OCI-LY3 (cell line): ENCODE data around the gene DIP2C.

ENCODE experiments used
- H2AFZ ChIP-seq: fragments of 200-600, 300-600 bp; shearing (Covaris generic); 2 replicates; pipeline ENCODE4 v1.6.0; 2014; ENCODE audit warnings: antibody characterized with exemption, low read depth, low read length
- H3K27ac ChIP-seq: fragments of 200-600, 300-600 bp; sonication (generic); 2 replicates; pipeline ENCODE4 v1.5.1; 2014; ENCODE audit warnings: mild to moderate bottlenecking, low read length, moderate library complexity, mixed read lengths
- H3K27me3 ChIP-seq: fragments of 200-600, 300-600 bp; sonication (generic); 2 replicates; pipeline ENCODE4 v1.6.1; 2014; ENCODE audit warnings: low read depth, low read length, mixed read lengths
- H3K36me3 ChIP-seq: fragments of 200-600, 300-600 bp; sonication (generic); replicated peaks from 2 replicates; pipeline ENCODE3; 2014; ENCODE audit warnings: low read depth, low read length, mixed read lengths
- H3K4me1 ChIP-seq: fragments of 300-600, 200-600 bp; sonication (generic); 2 replicates; pipeline ENCODE4 v1.6.1; 2014; ENCODE audit warnings: low read length, mixed read lengths
- H3K4me2 ChIP-seq: fragments of 200-600, 300-600 bp; sonication (generic); 2 replicates; pipeline ENCODE4 v1.6.1; 2014; ENCODE audit warnings: low read length, mixed read lengths
- H3K4me3 ChIP-seq: fragments of 300-600, 200-600 bp; sonication (generic); 2 replicates; pipeline ENCODE4 v1.5.1; 2014; ENCODE audit warnings: antibody characterized with exemption, mild to moderate bottlenecking, low read length, moderate library complexity
- H3K79me2 ChIP-seq: fragments of 300-600, 200-600 bp; shearing (Covaris generic); 2 replicates; pipeline ENCODE4 v1.6.1; 2014; ENCODE audit warnings: mild to moderate bottlenecking, low read length, mixed read lengths
- H3K9ac ChIP-seq: fragments of 300-600, 200-600 bp; shearing (Covaris generic); 2 replicates; pipeline ENCODE4 v1.6.0; 2014; ENCODE audit warnings: mild to moderate bottlenecking, low read length, moderate library complexity
- H3K9me3 ChIP-seq: fragments of 200-600, 300-600 bp; shearing (Covaris generic); 2 replicates; pipeline ENCODE4 v1.6.1; 2014; ENCODE audit warnings: low read length, mixed read lengths; ENCODE audit not compliant: insufficient read depth
- H4K20me1 ChIP-seq: fragments of 200-600, 300-600 bp; sonication (generic); 2 replicates; pipeline ENCODE4 v1.6.1; 2016; ENCODE audit warnings: low read length, mixed read lengths; ENCODE audit not compliant: insufficient read depth
- CTCF ChIP-seq: fragments of 200-600, 300-600 bp; sonication (generic); IDR thresholded peaks from 2 replicates; pipeline ENCODE4 v1.5.1; 2014; ENCODE audit warnings: antibody characterized with exemption, low read length, low read depth
- EZH2phosphoT487 ChIP-seq: fragments of 200-600 bp; shearing (Covaris generic); IDR thresholded peaks from 2 replicates; pipeline ENCODE4 v1.6.1; 2018; ENCODE audit warnings: antibody characterized with exemption, mixed run types, low read depth

The DIP2C gene

GRCh38 chr10:422241-422640, 267.2 kb downstream of the DIP2C start:
- no peaks in the 10 kb centered on the region for H4K20me1 ChIP-seq
- H3K27me3 ChIP-seq, result no peaks in the 10 kb centered on the region
- no peak overlapping the region for H3K4me2 ChIP-seq
- TF ChIP-seq CTCF (no peak), EZH2phosphoT487 (no peak)
- H3K9ac ChIP-seq, result no peak overlapping the region
- no peak overlapping the region for H3K4me3 ChIP-seq
- no peaks in the 10 kb centered on the region for H3K9me3 ChIP-seq
- no peak overlapping the region for H2AFZ ChIP-seq
- no peaks in the 10 kb centered on the region for H3K36me3 ChIP-seq
- no peaks in the 10 kb centered on the region for H3K4me1 ChIP-seq
- no peaks in the 10 kb centered on the region for H3K79me2 ChIP-seq
- H3K27ac ChIP-seq, result no peak overlapping the region

GRCh38 chr10:421170-421569, 268.3 kb downstream of the DIP2C start:
- no peaks in the 10 kb centered on the region for H3K36me3 ChIP-seq
- no peak overlapping the region for H3K27ac ChIP-seq
- no peaks in the 10 kb centered on the region for H3K4me1 ChIP-seq
- TF ChIP-seq EZH2phosphoT487, result no peak
- TF ChIP-seq CTCF, result no peak
- no peak overlapping the region for H3K4me3 ChIP-seq
- no peaks in the 10 kb centered on the region for H3K79me2 ChIP-seq
- H3K9ac ChIP-seq, result no peak overlapping the region
- H2AFZ ChIP-seq, result no peak overlapping the region
- no peaks in the 10 kb centered on the region for H3K27me3 ChIP-seq
- H3K4me2 ChIP-seq, result no peak overlapping the region
- no peaks in the 10 kb centered on the region for H4K20me1 ChIP-seq
- no peaks in the 10 kb centered on the region for H3K9me3 ChIP-seq

GRCh38 chr10:420154-421121, 269.0 kb downstream of the DIP2C start:
- H3K4me3 ChIP-seq, result no peak overlapping the region
- H3K27me3 ChIP-seq, result no peaks in the 10 kb centered on the region
- H4K20me1 ChIP-seq, result no peaks in the 10 kb centered on the region
- H3K9ac ChIP-seq, result no peak overlapping the region
- no peaks in the 10 kb centered on the region for H3K4me1 ChIP-seq
- no peak for TF ChIP-seq EZH2phosphoT487
- TF ChIP-seq CTCF, result no peak
- no peak overlapping the region for H3K4me2 ChIP-seq
- no peaks in the 10 kb centered on the region for H3K9me3 ChIP-seq
- no peaks in the 10 kb centered on the region for H3K79me2 ChIP-seq
- H2AFZ ChIP-seq, result no peak overlapping the region
- H3K36me3 ChIP-seq, result no peaks in the 10 kb centered on the region
- no peak overlapping the region for H3K27ac ChIP-seq

GRCh38 chr10:418894-419293, 270.6 kb downstream of the DIP2C start:
- Histone ChIP-seq H3K36me3 (no peaks in the 10 kb centered on the region), H3K4me1 (no peaks in the 10 kb centered on the region), H3K27me3 (no peaks in the 10 kb centered on the region), H4K20me1 (no peaks in the 10 kb centered on the region), H3K9ac (no peak overlapping the region), H3K9me3 (no peaks in the 10 kb centered on the region), H3K4me2 (no peak overlapping the region), H2AFZ (no peak overlapping the region), H3K79me2 (no peaks in the 10 kb centered on the region), H3K27ac (no peak overlapping the region), H3K4me3 (no peak overlapping the region)
- no peak for TF ChIP-seq CTCF
- TF ChIP-seq EZH2phosphoT487, result no peak
